ENCODE results near the gene HBG1. TPM values are rescaled to one million over a fixed set of nuclear protein-coding genes. Genes with fewer than 3 reads are reported as not detected.
"Not testable (repeated sequence)": the region's sequence is repeated elsewhere in the genome, so short reads cannot be mapped to it uniquely, and the experiment has no call there.

Gene HBG1
- 10 to 100 TPM in 1 of 4 donors, 1 to 10 TPM in 3; 6.7 to 37.9 (median 9.1) TPM for polyA plus RNA-seq (ENCODE audit: insufficient read length in 4 of 4)

DNA sequence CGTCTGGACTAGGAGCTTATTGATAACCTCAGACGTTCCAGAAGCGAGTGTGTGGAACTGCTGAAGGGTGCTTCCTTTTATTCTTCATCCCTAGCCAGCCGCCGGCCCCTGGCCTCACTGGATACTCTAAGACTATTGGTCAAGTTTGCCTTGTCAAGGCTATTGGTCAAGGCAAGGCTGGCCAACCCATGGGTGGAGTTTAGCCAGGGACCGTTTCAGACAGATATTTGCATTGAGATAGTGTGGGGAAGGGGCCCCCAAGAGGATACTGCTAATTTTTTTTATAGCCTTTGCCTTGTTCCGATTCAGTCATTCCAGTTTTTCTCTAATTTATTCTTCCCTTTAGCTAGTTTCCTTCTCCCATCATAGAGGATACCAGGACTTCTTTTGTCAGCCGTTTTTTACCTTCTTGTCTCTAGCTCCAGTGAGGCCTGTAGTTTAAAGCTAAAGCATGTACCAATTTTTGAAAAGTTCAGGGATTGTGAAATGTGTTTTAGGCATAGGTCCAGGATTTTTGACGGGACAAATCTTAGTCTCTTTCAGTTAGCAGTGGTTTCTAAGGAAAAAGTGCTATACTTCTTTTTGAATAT, at the start of gene HBG1:
Gene HBG1 (minus strand): TSS at position 51 of the 590 bp plus-strand sequence. CDS start 53 bp downstream, outside the sequence.
- DNase-seq (ENCODE audit: low read depth in 4 of 4, low spot score in 3 of 4), result not testable (repeated sequence)

GRCh38 chr11:5298451-5298850, 48.8 kb upstream of the HBG1 start:
- DNase-seq (ENCODE audit: low read depth in 4 of 4, low spot score in 3 of 4), result no peak

GRCh38 chr11:5297721-5298323, 48.2 kb upstream of the HBG1 start:
- no peak for DNase-seq (ENCODE audit: low read depth in 4 of 4, low spot score in 3 of 4)

DNA sequence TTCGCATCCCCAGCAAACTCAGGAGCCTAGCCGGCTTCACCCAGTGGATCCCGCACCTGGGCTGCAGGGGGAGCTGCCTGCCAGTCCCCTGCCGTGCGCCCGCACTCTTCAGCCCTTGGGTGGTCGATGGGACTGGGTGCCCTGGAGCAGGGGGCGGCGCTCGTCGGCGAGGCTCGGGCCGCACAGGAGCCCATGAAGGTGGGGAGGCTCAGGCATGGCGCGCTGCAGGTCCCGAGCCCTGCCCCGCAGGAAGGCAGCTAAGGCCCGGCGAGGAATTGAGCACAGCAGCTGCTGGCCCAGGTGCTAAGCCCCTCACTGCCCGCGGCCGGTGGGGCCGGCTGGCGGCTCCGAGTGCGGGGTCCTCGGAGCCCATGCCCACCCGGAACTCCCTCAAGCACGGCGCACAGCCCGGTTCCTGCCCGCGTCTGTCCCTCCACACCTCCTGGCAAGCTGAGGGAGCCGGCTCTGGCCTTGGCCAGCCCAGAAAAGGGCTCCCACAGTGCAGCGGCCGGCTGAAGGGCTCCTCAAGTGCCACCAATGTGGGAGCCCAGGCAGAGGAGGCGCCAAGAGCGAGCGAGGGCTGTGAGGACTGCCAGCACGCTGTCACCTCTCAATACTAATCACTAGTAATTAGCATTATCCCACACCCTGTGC, 44.8 kb upstream of the HBG1 start:
- not testable (repeated sequence) for DNase-seq (ENCODE audit: low read depth in 4 of 4, low spot score in 3 of 4)

DNA sequence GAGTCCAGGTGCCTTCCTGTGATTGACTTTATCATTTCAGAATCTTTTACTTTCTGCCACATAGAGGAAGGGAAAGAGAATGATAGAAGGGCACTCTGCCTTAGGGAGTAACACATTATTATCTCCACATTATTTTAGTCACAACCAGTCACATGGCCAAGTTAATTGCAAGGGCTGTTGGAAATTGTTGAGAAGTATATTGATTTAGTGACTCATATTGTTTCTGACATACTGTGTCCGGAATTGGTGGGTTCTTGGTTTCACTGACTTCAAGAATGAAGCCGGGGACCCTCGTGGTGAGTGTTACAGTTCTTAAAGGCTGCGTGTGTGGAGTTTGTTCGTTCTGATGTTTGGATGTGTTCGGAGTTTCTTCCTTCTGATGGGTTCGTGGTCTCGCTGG, 43.4 kb upstream of the HBG1 start:
- DNase-seq (ENCODE audit: low read depth in 4 of 4, low spot score in 3 of 4), result no peak

DNA sequence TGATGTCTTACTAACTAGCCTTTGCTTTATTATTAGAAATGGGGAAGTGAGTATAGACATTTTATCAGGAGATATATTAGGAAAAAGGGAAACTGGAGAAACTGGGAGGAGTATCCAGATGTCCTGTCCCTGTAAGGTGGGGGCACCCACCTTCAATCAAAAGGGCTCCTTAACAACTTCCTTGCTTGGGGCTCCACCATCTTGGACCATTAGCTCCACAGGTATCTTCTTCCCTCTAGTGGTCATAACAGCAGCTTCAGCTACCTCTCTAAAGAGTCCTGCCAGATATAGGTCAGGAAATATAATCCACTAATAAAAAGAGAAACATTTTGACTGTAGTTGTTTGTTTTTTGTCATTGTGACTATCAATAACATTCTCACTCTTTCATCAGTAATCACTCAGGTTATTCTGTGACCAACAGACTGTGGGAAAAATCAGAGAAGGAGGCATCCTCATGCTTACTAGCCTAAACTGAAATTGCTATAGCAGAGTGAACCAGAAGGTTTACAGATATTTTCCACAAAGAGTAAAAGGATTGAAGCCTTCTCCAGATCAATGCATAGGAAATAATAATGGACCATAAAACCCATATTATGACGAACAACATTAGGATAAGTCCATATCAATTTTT, 41.7 kb upstream of the HBG1 start:
- no peak for DNase-seq (ENCODE audit: low read depth in 4 of 4, low spot score in 3 of 4)

DNA sequence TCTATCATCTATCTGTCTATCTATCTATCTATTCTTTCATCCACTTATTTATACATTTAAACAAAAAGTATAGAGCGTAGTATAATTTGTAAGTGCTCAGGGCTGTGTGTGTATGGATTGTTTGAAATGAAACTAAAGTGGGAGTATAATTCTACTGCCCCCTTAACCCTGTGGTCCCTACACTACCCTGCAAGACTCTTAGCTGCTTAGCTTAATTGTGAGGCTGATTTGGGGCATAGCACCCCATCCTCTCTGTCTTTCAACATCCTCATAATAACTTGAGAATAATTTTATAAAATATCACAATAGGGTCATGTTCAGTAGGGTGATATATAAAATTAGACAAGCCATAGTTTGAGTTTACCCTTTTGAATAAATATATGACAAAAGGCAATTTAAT, 40.4 kb upstream of the HBG1 start:
- DNase-seq (ENCODE audit: low read depth in 4 of 4, low spot score in 3 of 4), result no peak

GRCh38 chr11:5289696-5290095, 40.0 kb upstream of the HBG1 start:
- DNase-seq (ENCODE audit: low read depth in 4 of 4, low spot score in 3 of 4), result no peak

DNA sequence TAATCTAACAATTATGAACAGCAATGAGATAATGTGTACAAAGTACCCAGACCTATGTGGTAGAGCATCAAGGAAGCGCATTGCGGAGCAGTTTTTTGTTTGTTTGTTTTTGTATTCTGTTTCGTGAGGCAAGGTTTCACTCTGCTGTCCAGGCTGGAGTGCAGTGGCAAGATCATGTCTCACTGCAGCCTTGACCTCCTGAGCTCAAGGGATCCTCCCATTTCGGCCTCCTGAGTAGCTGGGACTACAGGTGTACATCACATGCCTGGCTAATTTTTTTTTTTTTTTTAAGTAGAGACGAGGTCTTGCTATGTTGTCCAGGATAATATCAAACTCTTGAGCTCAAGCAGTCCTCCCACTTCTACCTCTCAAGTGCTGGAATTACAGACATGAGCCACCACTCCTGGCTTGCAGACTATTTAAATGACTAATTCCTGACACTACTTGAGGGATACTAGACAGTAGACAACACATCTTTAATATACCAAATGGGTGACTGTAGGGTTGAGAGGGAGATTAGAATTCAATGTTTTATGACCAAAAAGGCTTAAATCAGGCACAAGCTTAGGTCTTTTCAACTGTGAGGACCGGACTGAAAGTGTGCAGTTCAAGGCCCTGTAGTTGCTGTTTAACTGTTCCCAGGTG, 39.4 kb upstream of the HBG1 start:
- no peak for DNase-seq (ENCODE audit: low read depth in 4 of 4, low spot score in 3 of 4)

DNA sequence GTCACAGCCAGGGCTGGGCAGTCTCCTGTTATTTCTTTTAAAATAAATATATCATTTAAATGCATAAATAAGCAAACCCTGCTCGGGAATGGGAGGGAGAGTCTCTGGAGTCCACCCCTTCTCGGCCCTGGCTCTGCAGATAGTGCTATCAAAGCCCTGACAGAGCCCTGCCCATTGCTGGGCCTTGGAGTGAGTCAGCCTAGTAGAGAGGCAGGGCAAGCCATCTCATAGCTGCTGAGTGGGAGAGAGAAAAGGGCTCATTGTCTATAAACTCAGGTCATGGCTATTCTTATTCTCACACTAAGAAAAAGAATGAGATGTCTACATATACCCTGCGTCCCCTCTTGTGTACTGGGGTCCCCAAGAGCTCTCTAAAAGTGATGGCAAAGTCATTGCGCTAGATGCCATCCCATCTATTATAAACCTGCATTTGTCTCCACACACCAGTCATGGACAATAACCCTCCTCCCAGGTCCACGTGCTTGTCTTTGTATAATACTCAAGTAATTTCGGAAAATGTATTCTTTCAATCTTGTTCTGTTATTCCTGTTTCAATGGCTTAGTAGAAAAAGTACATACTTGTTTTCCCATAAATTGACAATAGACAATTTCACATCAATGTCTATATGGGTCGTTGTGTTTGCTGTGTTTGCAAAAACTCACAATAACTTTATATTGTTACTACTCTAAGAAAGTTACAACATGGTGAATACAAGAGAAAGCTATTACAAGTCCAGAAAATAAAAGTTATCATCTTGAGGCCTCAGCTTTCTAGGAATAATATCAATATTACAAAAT, 38.6 kb upstream of the HBG1 start:
- DNase-seq (ENCODE audit: low read depth in 4 of 4, low spot score in 3 of 4), result no peak

- no peak for DNase-seq (ENCODE audit: low read depth in 4 of 4, low spot score in 3 of 4)
These were observed 37.2 kb upstream of the HBG1 start for GRCh38 chr11:5286901-5287300.

GRCh38 chr11:5286351-5286750, 36.7 kb upstream of the HBG1 start:
- DNase-seq (ENCODE audit: low read depth in 4 of 4, low spot score in 3 of 4), result no peak

- DNase-seq (ENCODE audit: low read depth in 4 of 4, low spot score in 3 of 4), result no peak
These were observed 36.2 kb upstream of the HBG1 start for GRCh38 chr11:5285703-5286340.

GRCh38 chr11:5284637-5285036, 35.0 kb upstream of the HBG1 start:
- DNase-seq (ENCODE audit: low read depth in 4 of 4, low spot score in 3 of 4), result no peak

DNA sequence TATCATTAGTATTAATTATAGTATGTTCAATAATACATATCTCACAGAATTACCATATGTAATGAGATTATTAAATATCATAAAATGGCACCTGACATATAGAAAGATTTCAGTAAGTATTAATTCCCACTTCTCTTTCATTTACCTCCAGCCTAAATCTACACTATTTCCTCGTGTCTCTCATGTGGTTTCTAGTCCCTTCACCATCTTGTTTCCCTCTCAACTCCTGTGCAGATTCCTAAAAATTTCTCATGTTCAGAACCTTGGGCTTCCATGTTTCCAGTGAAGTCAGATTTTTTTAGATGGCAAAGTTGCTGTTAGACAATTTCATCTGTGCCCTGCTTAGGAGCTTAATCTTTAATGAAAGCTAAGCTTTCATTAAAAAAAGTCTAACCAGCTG, 34.2 kb upstream of the HBG1 start:
- no peak for DNase-seq (ENCODE audit: low read depth in 4 of 4, low spot score in 3 of 4)

DNA sequence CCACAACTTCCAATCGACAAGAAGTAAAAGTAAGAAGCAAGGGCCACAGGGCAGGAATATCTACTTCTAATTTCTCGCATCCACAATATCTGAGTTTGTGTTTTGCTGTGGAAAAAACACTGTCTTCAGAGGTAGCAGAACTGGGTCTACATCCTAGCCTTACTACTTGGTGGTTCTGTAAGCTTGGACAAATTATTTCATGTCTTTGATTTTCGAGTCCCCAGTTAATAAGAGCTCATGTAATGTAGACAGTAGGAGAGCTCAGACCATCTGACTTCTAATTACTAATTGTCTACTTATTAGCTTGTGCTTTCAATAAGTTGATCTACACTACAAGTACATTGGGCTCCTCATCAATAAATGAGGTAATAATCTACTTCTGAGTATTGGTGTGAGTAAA, 33.4 kb upstream of the HBG1 start:
- DNase-seq (ENCODE audit: low read depth in 4 of 4, low spot score in 3 of 4), result no peak

GRCh38 chr11:5282628-5283027, 33.0 kb upstream of the HBG1 start:
- DNase-seq (ENCODE audit: low read depth in 4 of 4, low spot score in 3 of 4), result no peak

DNA sequence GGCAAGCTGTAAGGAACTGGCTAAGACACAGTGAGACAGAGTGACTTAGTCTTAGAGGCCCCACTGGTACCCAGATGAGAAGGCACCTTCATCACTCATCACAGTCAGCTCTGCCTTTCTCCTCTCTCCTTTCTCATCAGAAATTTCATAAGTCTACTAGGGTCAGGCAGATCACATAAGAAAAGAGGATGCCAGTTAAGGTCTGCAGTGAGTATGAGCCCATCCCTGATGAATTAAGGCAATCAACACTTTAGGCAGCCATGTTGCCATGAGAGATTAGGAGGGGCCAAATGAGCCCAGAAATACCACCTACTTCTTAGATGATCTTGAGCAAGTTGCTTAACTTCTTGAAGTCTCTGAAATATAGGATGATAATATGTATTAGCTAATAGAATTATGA, 31.9 kb upstream of the HBG1 start:
- no peak for DNase-seq (ENCODE audit: low read depth in 4 of 4, low spot score in 3 of 4)

DNA sequence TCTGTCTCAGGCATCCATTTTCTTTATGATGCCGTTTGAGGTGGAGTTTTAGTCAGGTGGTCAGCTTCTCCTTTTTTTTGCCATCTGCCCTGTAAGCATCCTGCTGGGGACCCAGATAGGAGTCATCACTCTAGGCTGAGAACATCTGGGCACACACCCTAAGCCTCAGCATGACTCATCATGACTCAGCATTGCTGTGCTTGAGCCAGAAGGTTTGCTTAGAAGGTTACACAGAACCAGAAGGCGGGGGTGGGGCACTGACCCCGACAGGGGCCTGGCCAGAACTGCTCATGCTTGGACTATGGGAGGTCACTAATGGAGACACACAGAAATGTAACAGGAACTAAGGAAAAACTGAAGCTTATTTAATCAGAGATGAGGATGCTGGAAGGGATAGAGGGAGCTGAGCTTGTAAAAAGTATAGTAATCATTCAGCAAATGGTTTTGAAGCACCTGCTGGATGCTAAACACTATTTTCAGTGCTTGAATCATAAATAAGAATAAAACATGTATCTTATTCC, 31.0 kb upstream of the HBG1 start:
- DNase-seq (ENCODE audit: low read depth in 4 of 4, low spot score in 3 of 4), result no peak

Measured in left renal pelvis (tissue), 4 donors.